ENCODE data around the gene AQP11. TPM values are rescaled to one million over a fixed set of nuclear protein-coding genes. Genes with fewer than 3 reads are reported as not detected.

The AQP11 gene
- 2.5 and 9.1 TPM in 2 replicates for total RNA-seq

GRCh38 chr11:77589521-77590193, at the start of gene AQP11:
TSS of gene AQP11 (plus strand) at chr11:77589953. CDS start at chr11:77589993, 40 bp downstream.

GRCh38 chr11:77637345-77638165, 47.8 kb downstream of the AQP11 start, which contains the start of gene CLNS1A:
TSS of gene CLNS1A (minus strand) at chr11:77637794. CDS start at chr11:77637714, 80 bp downstream.

Other genes starting within 250 kb of the AQP11 start
- gene PAK1, start 115.9 kb upstream of the AQP11 start, total RNA-seq = 43.1 and 54.2 TPM in 2 replicates
- 159 and 170 TPM in 2 replicates for gene CLNS1A, start 47.8 kb downstream of the AQP11 start, total RNA-seq
- gene RSF1, start 230.8 kb downstream of the AQP11 start, total RNA-seq = 42.0 and 49.2 TPM in 2 replicates
- 27.9 and 28.9 TPM in 2 replicates for gene AAMDC, start 231.2 kb downstream of the AQP11 start, total RNA-seq

All from uterine smooth muscle cell (primary cell).